ENCODE measurements around the gene TTC31.

TTC31 gene

DNA sequence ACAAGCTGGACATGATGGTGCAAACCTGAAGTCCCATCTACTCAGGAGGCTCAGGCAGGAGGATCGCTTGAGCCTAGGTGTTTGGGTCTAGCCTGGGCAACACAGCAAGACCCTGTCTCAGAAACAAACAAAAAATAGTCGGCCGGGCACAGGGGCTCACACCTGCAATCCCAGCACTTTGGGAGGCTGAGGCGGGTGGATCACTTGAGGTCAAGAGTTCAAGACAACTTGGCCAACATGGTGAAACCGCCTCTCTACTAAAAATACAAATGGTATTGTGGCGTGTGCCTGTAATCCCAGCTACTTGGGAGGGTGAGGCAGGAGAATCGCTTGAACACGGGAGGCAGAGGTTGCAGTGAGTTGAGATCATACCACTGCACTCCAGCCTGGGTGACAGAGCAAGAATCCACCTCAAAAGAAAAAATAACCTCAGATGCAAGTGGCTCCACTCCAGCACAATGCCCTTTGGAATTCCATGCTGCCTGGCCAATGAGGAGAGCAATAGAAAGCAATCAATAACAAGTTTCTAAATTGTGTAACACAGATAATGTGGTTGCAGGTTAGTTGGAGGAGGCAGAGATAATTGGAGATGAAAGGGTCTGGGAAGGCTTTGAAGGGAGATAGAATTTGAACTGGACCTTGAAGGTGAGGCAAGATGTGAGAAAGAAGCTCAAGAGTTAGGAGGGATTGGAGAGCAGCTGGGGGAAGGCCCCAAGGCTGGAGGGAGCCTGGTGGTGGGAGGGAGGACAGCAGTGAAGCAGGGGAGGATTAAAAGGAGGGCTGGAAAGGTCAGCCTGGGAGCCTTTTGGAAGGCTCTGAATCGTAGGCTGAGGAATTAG is 6.0 kb downstream of the TTC31 start:
- no peak for DNase-seq

- DNase-seq, result no peak
These were observed 7.0 kb downstream of the TTC31 start for GRCh38 chr2:74489906-74490305.

DNA sequence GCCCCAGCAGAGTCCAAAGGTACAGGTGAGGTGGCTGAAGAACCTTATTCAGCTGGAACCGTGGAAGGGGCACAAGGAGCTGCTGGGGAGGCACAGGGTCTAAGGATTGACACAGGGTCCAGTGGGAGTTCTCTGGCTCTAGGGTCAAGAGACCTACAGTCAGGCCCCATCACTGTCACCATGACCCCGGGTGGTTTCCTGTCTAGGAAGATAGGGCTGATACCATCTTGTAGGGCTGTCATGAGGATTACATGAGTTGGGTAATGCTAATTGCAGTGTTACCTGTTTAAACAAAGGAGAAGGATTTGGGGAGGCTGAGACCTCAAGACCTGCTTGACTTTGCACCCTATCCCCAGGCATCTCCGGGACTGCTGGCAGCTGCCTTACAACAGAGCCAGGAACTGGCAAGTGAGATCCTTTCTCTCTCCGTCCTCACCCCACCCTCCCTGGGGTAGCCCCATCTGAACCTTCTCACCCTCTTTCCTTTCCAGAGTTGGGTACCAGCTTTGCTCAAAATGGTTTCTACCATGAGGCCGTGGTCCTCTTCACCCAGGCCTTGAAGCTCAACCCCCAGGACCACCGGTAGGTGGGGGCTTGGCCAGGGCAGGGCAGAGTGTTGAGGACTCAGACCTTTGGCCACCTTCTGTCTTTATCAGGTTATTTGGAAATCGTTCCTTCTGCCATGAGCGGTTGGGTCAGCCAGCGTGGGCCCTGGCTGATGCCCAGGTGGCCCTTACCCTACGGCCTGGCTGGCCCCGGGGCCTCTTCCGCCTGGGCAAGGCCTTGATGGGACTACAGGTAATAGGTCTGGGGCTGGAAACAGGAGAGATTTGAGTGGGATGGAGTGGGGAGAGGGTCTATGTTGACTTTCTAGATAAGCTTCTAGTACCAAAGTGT is 9.0 kb downstream of the TTC31 start:
- DNase-seq, result no peak

GRCh38 chr2:74493546-74493945 is 10.7 kb downstream of the TTC31 start:
- no peak for DNase-seq

GRCh38 chr2:74495440-74495839 is 12.6 kb downstream of the TTC31 start:
- DNase-seq, result no peak

- DNase-seq, result no peak
These were observed 14.3 kb downstream of the TTC31 start for GRCh38 chr2:74496997-74497776.

DNA sequence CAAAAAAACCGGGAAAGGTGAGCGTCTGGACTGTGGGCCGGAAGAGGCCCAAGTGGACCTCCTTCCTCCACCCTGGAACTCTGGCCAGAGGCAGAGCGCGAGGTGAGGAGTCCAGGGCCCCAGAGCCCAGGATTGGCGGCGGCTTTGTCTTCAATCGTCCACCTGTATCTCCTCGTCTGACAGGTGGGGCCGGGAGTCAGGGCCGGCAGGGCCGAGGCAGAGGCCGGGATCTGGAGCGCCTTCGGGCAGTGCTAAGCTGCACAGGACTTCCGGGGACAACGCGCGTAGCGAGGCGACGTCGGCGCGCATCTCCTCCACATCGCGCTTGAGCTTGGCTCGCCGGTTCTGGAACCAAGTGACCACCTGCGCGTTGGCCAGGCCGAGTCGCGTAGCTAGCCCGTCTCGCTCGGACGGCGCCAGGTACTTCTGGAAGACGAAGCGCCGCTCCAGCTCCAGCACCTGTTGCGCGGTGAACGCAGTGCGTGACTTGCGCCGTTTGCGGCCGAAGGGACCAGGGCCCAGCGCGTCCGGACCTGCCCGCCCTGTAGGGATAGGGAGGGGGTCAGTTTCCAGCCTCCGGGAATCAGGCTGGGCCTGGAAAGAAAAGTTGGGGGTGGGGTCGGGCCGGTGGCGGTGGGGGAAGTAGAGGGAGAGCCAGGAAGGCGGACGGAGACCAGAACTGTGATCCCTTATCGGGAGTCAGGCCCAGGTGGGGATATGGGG is 15.1 kb downstream of the TTC31 start:
- peak; percentile 15 to 31 for DNase-seq

DNA sequence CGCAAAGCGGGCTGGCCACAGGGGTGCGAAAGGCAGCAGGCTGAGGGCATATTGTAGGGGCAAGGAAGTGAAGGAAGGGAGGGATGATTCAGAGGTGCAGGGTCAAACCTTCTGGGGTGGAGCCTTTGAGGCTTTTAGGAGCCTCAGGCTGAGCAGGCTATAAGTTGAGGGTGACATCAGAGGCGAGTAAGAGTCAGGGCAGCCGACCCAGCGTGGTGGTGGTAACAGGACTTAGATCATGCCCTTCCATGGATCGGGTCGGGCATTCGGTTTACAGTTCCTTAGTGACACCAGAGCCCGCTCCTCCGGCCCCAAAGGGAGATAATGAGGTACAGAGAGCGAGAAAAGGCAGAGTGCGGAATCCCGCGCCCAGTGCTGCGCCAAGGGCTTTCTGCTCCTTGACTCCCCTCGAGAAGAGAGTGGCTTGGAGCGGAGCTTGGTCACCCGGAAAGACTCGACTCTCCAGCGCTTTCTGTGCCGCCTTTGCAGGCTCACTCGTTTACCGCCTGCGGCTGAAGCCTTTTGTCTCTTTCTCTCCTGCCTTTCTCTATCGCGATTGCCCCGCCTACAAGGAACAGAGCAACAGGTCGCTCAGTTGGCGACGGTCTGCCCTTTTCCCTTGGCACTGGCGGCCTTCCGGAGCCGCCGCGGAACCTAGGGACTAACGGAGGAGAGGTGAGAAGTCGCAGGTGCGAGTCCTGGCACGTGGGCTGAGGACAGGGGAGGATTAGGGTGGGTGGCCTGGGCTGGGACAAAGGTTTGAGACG is 15.8 kb downstream of the TTC31 start:
- DNase-seq, result peak; percentile 15 to 57

DNA sequence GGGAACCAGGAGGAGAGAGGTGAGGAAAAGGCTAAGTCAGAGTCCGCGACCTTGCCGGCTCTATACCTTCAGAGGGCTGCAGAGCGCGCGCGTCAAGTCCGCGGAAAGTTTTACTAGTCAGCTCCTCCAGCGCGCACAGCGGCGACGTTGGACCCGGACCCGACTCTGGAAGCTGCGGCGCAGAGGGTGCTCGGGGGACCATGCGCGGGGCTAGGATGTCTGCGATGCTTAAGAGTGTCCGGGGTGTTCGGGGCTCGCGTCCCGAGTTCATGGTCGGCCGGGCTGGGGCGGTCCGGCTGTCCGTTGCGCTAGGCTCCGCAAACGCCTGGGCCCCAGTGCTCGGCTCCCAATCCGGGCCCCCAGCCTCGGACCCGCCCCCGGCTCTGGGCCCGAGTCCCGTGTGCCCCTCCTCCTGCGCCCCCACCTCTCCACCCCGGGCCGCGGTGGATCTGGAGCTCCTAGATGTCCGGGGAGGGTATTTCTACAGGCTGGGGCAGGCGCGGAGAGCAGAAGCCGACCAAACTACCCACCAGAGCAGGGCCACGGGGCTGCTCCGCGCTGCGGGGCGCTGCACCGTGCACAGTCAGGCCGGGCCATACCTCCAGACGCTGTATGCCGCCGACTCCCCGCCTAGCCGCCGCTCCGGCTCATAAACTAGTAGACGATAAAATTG is 16.5 kb downstream of the TTC31 start, which contains the start of gene LBX2:
Gene LBX2 (minus strand): TSS at position 337 of the 673 bp plus-strand sequence. CDS start 66 bp downstream, at position 271.
- no peak for DNase-seq

DNA sequence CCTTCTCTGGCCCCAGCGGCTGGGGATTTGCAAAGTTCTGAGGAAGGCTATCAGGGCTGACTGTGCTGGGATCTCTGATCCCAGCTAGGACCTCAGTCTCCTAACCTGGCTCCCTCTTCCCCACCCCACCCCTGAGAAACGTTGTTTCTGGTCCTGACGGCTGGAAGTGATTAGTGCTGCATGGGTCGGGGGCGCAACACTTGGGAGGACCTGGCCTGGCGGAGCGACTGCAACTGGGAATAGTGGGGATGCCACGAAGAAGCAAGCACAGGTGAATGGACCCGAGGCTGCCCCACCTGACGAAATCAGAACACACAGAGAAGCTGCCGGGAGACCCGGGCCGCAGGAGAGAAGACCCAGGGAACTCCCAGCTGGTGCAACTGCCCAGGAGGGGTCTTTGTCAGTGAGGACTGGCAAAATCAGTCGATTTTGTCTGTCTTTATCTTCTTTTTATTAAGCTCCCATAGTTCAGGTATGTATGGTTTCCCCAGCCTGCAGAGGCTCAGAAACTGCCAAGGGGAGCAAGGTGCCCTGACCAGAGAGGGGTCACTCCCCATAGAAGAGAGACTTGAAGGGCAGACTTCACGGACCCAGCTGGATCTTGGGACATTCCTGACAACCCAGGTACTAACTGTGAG is 17.2 kb downstream of the TTC31 start:
- no peak for DNase-seq

DNA sequence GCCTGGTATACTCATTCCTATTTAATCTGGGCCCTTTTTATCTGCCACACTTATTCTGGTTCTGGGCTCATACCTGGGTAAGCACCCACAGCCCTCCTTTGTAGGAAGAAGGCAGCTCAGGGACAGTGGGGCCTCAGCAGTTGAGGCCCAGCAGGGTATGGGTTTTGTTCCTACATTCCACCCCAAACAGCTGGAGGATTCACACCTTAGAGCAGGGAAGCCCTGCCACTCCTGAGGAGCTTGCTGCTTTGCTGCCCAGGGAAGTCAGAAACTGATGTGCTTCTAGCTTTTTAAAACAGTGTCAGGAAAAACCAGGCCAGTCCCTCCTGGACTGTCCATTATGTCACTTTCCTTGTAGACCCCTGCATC is 17.7 kb downstream of the TTC31 start:
- no peak for DNase-seq

- no peak for DNase-seq
These were observed 18.6 kb downstream of the TTC31 start for GRCh38 chr2:74501335-74502071.

- DNase-seq, result peak in 1 of 2 donors; percentile 35
These were observed 19.4 kb downstream of the TTC31 start for GRCh38 chr2:74502147-74502719.

DNA sequence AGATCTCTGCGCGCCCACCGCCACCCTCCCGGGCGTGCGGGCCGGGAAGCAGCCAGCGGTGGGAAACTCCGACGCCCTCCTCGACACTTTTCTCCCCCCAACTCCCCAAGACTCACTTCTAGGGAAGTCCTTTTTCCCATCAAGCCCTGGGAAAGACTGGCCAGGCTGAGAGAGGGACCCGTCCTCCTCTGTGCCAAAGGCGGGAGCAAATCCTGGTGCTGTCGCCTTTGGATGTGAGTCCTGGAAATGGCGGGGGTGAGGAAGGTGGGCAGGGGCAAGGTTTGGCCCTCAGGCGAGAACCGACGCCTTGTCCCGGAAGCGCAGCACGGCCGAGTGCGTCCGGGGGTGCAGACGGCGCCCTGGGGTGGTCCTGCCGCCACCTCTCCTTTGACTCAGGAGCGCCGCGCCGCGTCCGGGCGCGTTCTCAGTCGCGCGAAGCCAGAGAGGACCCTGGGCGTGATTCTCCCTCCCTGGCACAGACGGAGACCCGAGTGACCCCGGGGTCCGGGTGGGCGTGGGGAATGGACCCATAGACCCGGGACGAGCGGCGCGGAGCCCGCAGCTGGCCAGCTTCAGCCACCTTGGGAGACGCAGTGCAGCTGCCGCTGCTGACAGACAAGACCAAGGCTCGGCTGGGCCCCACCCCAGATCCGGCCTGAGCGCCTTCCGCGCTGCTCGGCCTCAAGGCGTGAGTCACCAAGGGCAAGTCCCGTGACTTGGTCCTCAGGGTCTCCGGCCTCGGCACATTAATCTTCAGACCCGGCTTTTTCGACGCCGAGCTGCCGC is 20.0 kb downstream of the TTC31 start:
- DNase-seq, result peak; percentile 70 to 82

- no peak for DNase-seq
These were observed 20.9 kb downstream of the TTC31 start for GRCh38 chr2:74503506-74504475.

GRCh38 chr2:74504591-74504990 is 21.7 kb downstream of the TTC31 start:
- no peak for DNase-seq

Data from inflammatory macrophage (primary cell).